GM21723 (cell line): ENCODE results near the gene PPM1L.
A peak's percentile ranks its signal among the peaks of the same experiment; 100 is the strongest.

Experiments
- ATAC-seq: cut with Tn5 transposase; IDR thresholded peaks from one replicate; pipeline ENCODE4 v1.9.1; 2021; ENCODE audit warnings: mild to moderate bottlenecking, moderate library complexity; ENCODE audit not compliant: unreplicated experiment

PPM1L gene

GRCh38 chr3:161025911-161026310 lies 269.9 kb downstream of the PPM1L start:
- ATAC-seq: no peak

GRCh38 chr3:161026612-161027510 lies 270.8 kb downstream of the PPM1L start:
- no peak for ATAC-seq

DNA sequence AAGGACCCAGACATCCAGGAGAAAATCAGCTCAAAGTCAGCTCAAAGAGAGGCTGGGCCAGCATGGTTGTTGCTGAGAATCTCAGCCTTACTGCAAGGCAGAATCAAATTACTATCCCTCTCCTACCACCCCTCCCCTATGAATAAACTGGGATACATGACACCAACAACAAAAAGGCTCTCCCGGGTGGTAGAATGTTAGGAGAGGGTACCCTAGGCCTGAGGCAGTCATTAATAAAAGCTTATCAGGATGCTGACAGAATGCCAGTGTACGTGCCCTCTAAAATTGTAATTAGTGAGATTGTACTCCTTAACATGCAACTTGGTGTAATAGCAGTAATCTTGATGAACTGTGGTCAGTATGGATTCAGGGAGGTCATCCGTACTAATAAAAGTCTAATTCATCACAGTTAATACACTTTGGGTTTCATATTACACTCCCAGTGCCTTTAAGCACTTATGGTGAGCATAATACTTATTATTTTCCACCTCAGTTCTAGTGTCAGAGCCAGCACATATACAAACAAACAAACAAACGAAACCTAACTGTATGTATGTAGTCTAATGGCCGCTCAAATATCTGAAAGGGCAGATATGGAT lies 272.6 kb downstream of the PPM1L start:
- ATAC-seq: no peak

DNA sequence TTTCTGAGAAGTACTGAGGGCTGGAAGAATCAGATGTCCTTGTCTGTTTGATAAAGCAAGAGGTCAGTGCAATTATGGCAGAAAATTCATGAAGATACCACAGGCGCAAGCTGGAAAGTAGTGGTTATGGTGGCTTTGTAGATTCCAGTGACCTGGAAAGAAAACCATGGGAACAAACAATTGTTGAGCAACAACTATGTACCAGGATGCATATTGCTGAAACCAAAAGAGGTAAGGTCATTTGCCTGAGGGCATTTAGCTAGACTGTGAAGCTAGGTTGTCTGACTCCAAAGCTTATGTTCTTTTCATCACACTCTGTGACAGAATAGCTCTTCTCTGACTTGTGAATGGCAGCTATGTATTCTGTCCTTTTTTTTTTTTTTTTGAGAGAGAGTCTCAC lies 275.1 kb downstream of the PPM1L start:
- no peak for ATAC-seq

DNA sequence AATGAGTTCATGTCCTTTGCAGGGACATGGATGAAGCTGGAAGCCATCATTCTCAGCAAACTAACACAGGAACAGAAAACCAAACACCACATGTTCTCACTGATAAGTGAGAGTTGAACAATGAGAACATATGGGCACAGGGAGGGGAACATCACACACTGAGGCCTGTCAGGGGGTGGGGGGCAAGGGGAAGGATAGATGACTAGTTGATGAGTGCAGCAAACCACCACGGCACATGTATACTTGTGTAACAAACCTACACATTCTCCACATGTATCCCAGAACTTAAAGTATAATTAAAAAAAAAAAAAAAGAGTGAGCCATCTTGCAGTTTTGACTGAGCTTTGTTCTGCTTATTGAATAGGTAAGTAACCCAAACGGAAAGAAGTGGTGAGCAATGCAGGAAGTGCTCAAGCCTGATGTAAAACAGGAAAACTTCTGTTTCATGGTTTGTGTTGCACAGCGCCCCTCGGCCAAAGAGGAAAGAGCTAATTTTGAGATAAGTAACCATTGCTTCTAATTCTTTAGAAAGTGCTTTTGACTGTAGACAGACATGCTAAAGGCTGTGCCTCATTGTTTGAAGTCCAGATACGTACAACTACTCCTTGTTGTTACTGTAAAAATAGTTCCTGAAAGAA lies 279.0 kb downstream of the PPM1L start:
- peak; percentile 88 for ATAC-seq

DNA sequence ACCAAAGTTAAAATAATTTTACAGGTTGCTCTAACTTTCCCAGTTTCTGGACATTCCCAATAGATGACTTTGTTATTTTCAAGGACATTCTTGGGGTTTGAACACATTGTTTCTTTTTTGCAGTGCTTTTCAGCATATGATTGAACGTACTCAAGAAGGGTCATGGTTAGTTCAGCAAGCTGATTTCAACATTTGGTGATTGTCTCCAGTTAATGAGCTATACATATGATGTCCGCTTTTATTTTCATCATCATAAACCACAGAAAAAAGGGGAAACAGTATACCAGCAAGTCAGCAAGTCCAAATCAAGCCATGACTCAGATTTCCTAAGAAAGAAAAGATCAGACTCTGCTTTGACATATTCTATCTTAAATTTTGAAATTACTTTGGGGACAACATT lies 279.7 kb downstream of the PPM1L start:
- ATAC-seq: no peak

- ATAC-seq: no peak
These were observed 282.7 kb downstream of the PPM1L start for GRCh38 chr3:161038725-161039124.

DNA sequence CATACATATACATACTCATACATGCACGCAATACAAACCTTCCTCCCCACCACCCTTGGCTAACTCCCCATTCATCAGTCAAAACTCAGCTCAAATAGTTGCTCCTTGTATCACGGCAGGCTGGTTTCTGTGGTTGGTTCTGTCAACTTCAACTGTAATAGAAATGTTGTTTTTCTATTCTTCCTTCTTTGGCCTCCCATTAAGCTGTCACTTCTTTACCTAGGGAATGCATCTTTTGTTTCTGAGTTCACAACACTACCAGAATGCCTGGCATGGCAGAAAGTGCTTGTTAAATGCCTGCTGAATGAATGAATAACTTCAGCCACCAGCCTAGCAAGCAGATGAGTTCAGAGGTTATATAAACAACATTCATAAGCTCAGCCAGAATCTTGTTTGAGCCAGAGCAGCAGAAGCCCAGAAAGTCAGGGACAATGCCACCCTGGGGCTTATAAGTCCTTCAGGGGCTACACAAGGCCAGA lies 286.0 kb downstream of the PPM1L start:
- peak; percentile 56 for ATAC-seq

DNA sequence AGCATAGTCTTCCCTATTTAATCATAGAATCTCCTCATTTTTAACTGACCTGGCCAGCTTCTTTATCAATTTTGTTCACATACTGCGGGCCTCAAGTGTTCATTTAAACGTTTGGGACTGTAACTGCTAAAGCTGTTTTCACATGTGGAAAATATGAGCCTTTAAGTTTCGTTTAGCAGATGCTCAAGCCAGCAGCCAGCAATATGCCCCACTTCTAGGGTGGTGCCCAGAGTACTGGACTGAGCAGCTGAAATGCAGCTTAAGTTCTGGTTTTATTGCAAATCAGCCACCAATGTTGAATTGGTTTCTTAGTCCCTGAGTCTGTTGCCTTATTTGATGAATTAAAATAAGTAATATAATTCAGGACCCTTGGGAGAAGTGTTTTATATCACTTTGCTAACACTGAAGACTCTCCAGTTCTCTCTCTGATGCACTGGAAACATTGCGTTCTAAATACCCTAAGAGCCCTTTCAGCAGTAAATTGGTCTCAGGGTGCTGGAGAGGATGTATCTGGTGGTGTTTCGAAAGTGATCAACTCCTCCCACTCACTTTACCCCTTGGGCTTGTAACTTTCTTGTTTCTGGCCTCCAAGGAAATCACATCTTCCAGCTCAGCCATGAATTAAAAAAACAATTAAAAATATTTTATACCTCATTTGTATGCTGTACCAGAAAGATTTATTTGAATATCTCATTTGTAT lies 287.5 kb downstream of the PPM1L start:
- ATAC-seq: peak; percentile 88

DNA sequence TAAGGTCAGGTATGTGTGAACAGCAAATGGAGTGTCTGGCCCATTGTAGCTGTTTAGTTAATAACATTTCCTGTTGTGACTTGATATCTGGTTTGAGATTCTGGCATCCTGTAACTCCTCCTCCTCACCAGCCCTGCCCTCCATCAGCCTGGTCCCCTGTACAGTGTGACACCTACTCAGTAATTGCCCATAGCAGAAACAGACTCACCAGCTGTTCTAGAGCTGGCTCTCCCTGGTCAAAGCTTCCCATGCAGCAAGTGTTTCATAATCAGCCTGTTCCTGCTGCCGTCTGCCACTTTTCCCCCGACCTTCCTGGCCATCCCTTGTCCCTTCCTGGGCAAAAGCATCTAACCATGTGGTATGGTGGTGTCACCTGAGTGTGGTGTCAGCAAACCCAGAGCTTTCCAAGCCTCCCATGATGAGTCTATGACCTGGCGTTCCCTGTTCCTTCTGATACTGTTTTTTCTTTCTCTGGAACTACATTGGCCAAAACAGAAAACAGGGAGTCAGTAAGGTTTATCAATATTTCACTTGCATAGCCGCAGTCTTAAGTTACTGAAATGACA lies 293.7 kb downstream of the PPM1L start:
- no peak for ATAC-seq

DNA sequence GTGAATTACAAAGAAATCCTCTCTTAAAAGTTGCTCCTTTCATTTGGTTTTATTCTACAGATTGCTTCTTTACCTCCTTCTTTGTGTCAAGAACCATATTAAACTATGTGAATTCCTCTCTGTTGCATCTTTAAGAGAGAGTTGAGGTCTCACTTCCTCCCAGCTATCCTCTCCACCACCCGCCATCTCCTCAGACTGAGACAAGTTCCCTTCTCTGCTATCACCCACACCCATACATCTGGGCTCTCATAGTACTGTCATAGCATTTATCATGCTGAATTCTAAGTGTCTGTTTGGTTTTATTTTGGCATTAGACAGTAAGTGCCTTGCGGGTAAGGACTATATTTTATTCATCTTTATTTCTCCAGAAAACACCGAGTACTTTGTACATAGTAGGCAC lies 294.9 kb downstream of the PPM1L start:
- peak; percentile 76 for ATAC-seq

DNA sequence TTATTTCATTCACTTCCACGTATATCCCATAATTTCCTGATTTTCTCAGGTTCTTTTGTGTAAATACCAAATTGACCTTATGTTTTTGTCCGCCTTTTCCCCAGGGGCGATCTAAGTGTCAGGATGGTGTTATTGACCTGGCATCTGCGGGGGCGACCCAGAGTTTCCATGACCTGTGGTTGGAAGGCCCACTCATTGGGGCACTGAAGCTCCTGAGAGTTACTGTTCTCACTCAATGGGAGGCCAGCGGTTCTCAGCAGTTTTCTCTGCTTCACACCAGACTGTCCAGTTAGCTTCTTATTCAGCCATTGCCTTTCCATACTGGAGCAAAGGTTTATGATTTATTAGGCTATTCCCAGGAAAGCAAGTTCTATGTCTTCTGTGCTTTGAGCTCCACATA lies 295.8 kb downstream of the PPM1L start:
- no peak for ATAC-seq

GRCh38 chr3:161054860-161055604 lies 299.0 kb downstream of the PPM1L start:
- ATAC-seq: no peak

GRCh38 chr3:161064413-161064812 lies 308.4 kb downstream of the PPM1L start:
- no peak for ATAC-seq

GRCh38 chr3:161066930-161067329 lies 310.9 kb downstream of the PPM1L start:
- ATAC-seq: no peak

DNA sequence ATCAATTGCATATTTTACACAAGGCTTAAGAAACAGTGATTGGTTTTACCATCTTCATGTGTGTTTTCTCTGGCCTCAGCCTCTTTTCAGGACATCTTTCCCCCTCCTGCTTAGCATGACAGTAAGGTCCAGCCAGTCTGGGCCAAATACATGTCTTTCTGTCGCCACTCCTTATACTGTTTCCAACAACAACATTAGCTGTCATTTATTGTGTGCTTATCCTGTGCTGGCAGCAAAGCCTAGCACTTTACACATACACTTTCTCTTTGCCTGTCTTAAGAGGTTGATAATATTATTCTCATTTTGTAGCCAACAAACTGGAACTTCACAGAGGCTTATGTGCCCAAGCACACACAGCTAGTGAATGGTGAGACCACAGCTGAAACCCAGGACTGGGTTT lies 311.3 kb downstream of the PPM1L start:
- ATAC-seq: no peak

DNA sequence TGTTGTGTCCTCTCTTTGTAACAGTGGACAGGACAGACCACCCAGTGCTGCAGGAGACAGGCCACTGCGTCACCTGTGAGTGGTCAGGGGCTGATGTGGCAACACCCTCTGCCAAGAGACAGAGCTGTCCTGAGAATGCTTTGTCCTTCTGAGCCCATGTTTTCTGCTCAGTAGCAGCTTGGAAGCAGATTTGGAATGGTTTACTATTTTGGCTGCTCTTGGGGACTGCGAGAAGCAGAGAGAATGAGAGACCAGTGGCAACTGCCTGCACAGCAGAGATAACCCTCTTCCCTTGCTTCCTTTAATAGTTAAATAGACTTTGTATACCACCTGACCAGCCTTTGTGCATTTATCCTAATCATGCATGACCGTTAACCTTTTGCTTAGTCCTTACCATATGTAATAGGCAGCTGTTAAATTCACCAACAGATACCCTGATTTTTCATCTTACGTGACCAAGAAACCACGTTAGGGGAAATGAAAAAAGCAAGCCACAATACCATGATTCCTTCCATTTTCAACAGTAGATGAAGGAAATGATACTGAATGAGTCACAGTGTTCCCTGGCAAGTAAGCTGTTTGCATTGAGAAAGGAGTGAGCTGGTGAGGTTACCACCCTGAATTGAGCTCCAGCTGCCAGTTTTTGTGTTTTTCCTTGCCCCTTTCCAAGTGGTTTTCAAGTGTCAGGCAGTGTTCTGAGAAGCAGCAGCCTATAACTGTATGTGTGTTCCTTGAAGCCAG lies 313.6 kb downstream of the PPM1L start:
- ATAC-seq: peak; percentile 97

DNA sequence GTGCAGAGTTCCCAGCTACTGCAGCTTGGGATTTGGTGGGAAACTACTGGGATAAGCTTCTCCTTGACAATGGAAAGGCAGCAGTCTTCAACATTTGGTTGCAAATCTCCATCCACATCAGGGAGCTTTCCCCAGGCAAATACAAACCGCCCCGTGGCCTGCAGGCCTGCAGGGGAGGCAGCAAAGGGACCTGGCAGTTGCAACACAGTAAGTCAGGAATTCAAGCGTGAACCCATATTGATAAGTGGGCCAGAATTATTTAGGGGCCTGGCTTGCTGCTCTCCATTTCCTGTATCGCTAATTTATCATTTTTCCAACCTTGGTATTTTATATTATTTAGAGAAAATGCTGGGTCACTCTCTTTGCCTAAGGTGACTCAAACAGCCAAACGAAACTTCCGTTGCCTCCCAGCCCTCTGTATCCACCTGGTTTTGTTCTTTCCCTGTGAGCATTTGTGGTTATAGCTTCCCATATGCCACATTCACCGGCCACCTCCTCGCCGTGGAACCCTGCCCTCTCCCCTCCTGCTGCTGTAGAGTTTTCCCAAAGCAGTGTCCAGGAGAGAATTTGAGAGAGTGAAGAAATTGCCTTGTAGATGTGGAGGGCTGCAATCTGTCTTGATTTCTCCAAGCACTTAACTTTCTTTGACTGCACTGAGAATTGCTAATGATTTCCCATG lies 314.4 kb downstream of the PPM1L start:
- no peak for ATAC-seq
